K562 (cell line): ENCODE data around the gene LONP1. TPM values are rescaled to one million over a fixed set of nuclear protein-coding genes. Genes with fewer than 3 reads are reported as not detected.

Experiments
- BCOR ChIP-seq: fragments of 450-650 bp; IDR thresholded peaks from 2 replicates; pipeline ENCODE4 v1.6.1; 2016
- CHCHD3 ChIP-seq: fragments of 250-450 bp; sonication (Bioruptor Pico); IDR thresholded peaks from 2 replicates; pipeline ENCODE4 v2.1.2; 2022; ENCODE audit warnings: mild to moderate bottlenecking
- ESRRA ChIP-seq: fragments of 450-650 bp; IDR thresholded peaks from 2 replicates; pipeline ENCODE4 v1.6.1; 2014; ENCODE audit warnings: low read depth, mild to moderate bottlenecking, moderate library complexity, borderline replicate concordance
- POLR2A ChIP-seq: fragments of 450-650 bp; conservative IDR thresholded peaks from 2 replicates; pipeline ENCODE4 v1.6.1; 2016
- SIRT6 ChIP-seq: IDR thresholded peaks from one replicate; pipeline ENCODE4 v1.6.1; 2012; ENCODE audit warnings: low read depth, mild to moderate bottlenecking, control low read depth, inconsistent platforms, low read length, moderate library complexity
- SIX5 ChIP-seq, 2 experiments: IDR thresholded peaks; 2 replicates each; pipeline ENCODE4 v1.6.1; 2011; ENCODE audit warnings: low read length in 2 of 2, borderline replicate concordance in 1 of 2, low read depth in 1 of 2, mild to moderate bottlenecking in 1 of 2, moderate library complexity in 1 of 2; ENCODE audit not compliant: insufficient read depth in 1 of 2
- SUPT5H ChIP-seq: fragments of 450-650 bp; IDR thresholded peaks from 2 replicates; pipeline ENCODE4 v1.6.1; 2016
- TEAD4 ChIP-seq, 2 experiments: sonication (generic) in 1 of 2; formaldehyde crosslinking in 1 of 2; IDR thresholded peaks; 2 replicates each; pipeline versions ENCODE4 v1.6.1 to v1.8.0; 2012 to 2022; ENCODE audit warnings: borderline replicate concordance in 1 of 2, inconsistent platforms in 1 of 2, low read length in 1 of 2, mild to moderate bottlenecking in 1 of 2, missing genetic modification reagents in 1 of 2
- ZNF780A ChIP-seq: fragments of 250-450 bp; sonication (Bioruptor Pico); IDR thresholded peaks from 2 replicates; pipeline ENCODE4 v1.5.0; 2021; ENCODE audit warnings: mild to moderate bottlenecking
- polyA plus RNA-seq, 8 experiments: library from polyadenylated mRNA; depleted of rRNA in 4 of 8; stranded (reverse) in 5 of 8; unstranded in 3 of 8; fragments of >200 nt; fragmentation: Nextera tagmentation in 2 of 8; fragmentation: Illumina TruSeq in 1 of 8; extraction: Ambion mirVana in 2 of 8; extraction: Trizol in 1 of 8; gene quantifications; 2 replicates each; pipeline versions ENCODE4 v1.2.1 to v1.2.3, GENCODE V29; 2011 to 2014; ENCODE audit warnings: inconsistent platforms in 1 of 8, missing spikeins in 1 of 8
- total RNA-seq, 7 experiments: library from RNA; depleted of rRNA in 6 of 7; stranded (reverse); fragments of >200 nt in 6 of 7; fragmentation: Illumina TruSeq in 2 of 7; extraction: Trizol in 2 of 7; gene quantifications; 2 replicates each; pipeline versions ENCODE4 v1.2.1 to v1.2.3, GENCODE V29; 2011 to 2021; ENCODE audit warnings: low replicate concordance in 1 of 7
- TF ChIP-seq, protein P1 (sequence below): fragments of 200-600 bp; sonication (generic); IDR thresholded peaks from one replicate; pipeline ENCODE4 v1.6.1; 2012; ENCODE audit warnings: mild to moderate bottlenecking, low read depth, low read length, inconsistent platforms
- TF ChIP-seq, protein P2 (sequence below): sonication (generic); formaldehyde crosslinking; IDR thresholded peaks from 2 replicates; pipeline ENCODE4 v1.8.1; 2023; ENCODE audit warnings: mild to moderate bottlenecking, missing genetic modification reagents, moderate library complexity
- TF ChIP-seq, protein P3 (sequence below): fragments of 450-650 bp; IDR thresholded peaks from 2 replicates; pipeline ENCODE4 v1.6.1; 2016; ENCODE audit warnings: antibody characterized with exemption

LONP1 gene
- total and polyA plus RNA-seq, 9 of the 15 experiments (the other 6 are each of a cell fraction or from before 2014, with no cell fraction given), result 1.1 to 238 (median 84.5) TPM

DNA sequence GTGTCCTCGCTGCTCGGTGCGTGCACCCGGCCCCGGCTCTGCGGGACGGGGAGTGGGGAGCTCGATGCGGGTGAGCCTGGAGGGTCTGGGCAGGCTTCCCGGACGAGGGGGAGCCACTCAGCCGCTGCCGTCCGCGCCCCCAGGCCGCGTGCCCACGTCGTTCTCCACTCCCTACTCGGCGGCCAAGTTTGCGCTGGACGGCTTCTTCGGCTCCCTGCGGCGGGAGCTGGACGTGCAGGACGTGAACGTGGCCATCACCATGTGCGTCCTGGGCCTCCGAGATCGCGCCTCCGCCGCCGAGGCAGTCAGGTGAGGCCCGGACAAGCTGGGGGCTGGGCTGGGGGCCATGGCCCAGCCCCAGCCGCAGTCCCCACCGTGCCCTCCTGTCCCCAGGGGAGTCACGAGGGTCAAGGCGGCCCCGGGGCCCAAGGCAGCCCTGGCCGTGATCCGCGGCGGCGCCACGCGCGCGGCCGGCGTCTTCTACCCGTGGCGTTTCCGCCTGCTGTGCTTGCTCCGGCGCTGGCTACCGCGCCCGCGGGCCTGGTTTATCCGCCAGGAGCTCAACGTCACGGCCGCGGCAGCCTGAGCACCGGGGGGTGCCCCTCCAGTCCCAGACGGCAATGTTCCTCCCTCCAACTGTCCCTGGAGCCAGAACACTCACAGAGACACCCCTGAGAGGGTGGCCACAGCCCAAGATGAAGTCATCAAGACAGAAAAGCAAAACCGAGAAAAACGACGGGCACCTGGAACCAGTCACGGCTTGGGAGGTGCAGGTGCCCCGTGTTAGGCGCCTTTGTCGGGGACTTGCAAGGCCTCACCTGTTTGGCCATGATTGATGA lies 32.4 kb downstream of the LONP1 start (continued):
- TF ChIP-seq, protein P1, sequence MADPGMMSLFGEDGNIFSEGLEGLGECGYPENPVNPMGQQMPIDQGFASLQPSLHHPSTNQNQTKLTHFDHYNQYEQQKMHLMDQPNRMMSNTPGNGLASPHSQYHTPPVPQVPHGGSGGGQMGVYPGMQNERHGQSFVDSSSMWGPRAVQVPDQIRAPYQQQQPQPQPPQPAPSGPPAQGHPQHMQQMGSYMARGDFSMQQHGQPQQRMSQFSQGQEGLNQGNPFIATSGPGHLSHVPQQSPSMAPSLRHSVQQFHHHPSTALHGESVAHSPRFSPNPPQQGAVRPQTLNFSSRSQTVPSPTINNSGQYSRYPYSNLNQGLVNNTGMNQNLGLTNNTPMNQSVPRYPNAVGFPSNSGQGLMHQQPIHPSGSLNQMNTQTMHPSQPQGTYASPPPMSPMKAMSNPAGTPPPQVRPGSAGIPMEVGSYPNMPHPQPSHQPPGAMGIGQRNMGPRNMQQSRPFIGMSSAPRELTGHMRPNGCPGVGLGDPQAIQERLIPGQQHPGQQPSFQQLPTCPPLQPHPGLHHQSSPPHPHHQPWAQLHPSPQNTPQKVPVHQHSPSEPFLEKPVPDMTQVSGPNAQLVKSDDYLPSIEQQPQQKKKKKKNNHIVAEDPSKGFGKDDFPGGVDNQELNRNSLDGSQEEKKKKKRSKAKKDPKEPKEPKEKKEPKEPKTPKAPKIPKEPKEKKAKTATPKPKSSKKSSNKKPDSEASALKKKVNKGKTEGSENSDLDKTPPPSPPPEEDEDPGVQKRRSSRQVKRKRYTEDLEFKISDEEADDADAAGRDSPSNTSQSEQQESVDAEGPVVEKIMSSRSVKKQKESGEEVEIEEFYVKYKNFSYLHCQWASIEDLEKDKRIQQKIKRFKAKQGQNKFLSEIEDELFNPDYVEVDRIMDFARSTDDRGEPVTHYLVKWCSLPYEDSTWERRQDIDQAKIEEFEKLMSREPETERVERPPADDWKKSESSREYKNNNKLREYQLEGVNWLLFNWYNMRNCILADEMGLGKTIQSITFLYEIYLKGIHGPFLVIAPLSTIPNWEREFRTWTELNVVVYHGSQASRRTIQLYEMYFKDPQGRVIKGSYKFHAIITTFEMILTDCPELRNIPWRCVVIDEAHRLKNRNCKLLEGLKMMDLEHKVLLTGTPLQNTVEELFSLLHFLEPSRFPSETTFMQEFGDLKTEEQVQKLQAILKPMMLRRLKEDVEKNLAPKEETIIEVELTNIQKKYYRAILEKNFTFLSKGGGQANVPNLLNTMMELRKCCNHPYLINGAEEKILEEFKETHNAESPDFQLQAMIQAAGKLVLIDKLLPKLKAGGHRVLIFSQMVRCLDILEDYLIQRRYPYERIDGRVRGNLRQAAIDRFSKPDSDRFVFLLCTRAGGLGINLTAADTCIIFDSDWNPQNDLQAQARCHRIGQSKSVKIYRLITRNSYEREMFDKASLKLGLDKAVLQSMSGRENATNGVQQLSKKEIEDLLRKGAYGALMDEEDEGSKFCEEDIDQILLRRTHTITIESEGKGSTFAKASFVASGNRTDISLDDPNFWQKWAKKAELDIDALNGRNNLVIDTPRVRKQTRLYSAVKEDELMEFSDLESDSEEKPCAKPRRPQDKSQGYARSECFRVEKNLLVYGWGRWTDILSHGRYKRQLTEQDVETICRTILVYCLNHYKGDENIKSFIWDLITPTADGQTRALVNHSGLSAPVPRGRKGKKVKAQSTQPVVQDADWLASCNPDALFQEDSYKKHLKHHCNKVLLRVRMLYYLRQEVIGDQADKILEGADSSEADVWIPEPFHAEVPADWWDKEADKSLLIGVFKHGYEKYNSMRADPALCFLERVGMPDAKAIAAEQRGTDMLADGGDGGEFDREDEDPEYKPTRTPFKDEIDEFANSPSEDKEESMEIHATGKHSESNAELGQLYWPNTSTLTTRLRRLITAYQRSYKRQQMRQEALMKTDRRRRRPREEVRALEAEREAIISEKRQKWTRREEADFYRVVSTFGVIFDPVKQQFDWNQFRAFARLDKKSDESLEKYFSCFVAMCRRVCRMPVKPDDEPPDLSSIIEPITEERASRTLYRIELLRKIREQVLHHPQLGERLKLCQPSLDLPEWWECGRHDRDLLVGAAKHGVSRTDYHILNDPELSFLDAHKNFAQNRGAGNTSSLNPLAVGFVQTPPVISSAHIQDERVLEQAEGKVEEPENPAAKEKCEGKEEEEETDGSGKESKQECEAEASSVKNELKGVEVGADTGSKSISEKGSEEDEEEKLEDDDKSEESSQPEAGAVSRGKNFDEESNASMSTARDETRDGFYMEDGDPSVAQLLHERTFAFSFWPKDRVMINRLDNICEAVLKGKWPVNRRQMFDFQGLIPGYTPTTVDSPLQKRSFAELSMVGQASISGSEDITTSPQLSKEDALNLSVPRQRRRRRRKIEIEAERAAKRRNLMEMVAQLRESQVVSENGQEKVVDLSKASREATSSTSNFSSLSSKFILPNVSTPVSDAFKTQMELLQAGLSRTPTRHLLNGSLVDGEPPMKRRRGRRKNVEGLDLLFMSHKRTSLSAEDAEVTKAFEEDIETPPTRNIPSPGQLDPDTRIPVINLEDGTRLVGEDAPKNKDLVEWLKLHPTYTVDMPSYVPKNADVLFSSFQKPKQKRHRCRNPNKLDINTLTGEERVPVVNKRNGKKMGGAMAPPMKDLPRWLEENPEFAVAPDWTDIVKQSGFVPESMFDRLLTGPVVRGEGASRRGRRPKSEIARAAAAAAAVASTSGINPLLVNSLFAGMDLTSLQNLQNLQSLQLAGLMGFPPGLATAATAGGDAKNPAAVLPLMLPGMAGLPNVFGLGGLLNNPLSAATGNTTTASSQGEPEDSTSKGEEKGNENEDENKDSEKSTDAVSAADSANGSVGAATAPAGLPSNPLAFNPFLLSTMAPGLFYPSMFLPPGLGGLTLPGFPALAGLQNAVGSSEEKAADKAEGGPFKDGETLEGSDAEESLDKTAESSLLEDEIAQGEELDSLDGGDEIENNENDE, result no peak
- 0 out of 2 replicates have a peak, but pooled peaks have one; percentile 58 for TF ChIP-seq BCOR
- TF ChIP-seq SIRT6, result no peak
- no peak for TF ChIP-seq TEAD4 (IDR thresholded peaks at IDR 0.05; ENCODE audit: low read length)
- TF ChIP-seq TEAD4 (CRISPR knock-in tag; IDR thresholded peaks at IDR 0.05; ENCODE audit: borderline replicate concordance), result no peak
- 0 out of 2 replicates have a peak, but pooled peaks have one; percentile 2 for TF ChIP-seq SUPT5H
- TF ChIP-seq SIX5 (IDR thresholded peaks at IDR 0.05; ENCODE audit: borderline replicate concordance in 1 of 2, insufficient read depth in 1 of 2, low read depth in 1 of 2, low read length in 2 of 2), result no peak
- TF ChIP-seq, protein P2, sequence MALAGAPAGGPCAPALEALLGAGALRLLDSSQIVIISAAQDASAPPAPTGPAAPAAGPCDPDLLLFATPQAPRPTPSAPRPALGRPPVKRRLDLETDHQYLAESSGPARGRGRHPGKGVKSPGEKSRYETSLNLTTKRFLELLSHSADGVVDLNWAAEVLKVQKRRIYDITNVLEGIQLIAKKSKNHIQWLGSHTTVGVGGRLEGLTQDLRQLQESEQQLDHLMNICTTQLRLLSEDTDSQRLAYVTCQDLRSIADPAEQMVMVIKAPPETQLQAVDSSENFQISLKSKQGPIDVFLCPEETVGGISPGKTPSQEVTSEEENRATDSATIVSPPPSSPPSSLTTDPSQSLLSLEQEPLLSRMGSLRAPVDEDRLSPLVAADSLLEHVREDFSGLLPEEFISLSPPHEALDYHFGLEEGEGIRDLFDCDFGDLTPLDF (CRISPR knock-in tag), result no peak
- TF ChIP-seq ZNF780A (CRISPR knock-in tag), result no peak
- TF ChIP-seq ESRRA, result no peak
- no peak for TF ChIP-seq CHCHD3 (CRISPR knock-in tag)
- TF ChIP-seq, protein P3, sequence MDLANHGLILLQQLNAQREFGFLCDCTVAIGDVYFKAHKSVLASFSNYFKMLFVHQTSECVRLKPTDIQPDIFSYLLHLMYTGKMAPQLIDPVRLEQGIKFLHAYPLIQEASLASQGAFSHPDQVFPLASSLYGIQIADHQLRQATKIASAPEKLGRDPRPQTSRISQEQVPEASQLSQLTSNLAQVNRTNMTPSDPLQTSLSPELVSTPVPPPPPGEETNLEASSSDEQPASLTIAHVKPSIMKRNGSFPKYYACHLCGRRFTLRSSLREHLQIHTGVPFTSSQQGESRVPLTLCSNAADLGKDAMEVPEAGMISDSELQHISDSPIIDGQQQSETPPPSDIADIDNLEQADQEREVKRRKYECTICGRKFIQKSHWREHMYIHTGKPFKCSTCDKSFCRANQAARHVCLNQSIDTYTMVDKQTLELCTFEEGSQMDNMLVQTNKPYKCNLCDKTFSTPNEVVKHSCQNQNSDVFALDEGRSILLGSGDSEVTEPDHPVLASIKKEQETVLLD, result no peak
- TF ChIP-seq POLR2A, result no peak
